Fibroblast of lung (primary cell): Measurements from ENCODE around the gene MSTN. TPM values are rescaled to one million over a fixed set of nuclear protein-coding genes. Genes with fewer than 3 reads are reported as not detected.

Experiments
- DNase-seq, 2 donors: peaks; one replicate each; pipeline versions ENCODE4 v3.0.0 to v3.0.0-alpha.2; 2010; ENCODE audit warnings: low read depth in 2 of 2
- H2AFZ ChIP-seq: 2 replicates; pipeline ENCODE4 v1.5.1; 2012; ENCODE audit warnings: low read length, control low read depth, inconsistent platforms
- H3K27ac ChIP-seq: 2 replicates; pipeline ENCODE4 v1.5.1; 2011; ENCODE audit warnings: low read length, control low read depth; ENCODE audit not compliant: insufficient read depth
- H3K27me3 ChIP-seq: 2 replicates; pipeline ENCODE4 v1.5.1; 2011; ENCODE audit warnings: mild to moderate bottlenecking, low read length; ENCODE audit not compliant: control insufficient read depth, insufficient read depth
- H3K36me3 ChIP-seq: 2 replicates; pipeline ENCODE4 v1.5.1; 2011; ENCODE audit warnings: low read length; ENCODE audit not compliant: control insufficient read depth, insufficient read depth
- H3K4me1 ChIP-seq: 2 replicates; pipeline ENCODE4 v1.5.1; 2011; ENCODE audit warnings: low read length; ENCODE audit not compliant: control insufficient read depth, insufficient read depth; ENCODE audit errors: extremely low read depth
- H3K4me2 ChIP-seq: 2 replicates; pipeline ENCODE4 v1.5.1; 2011; ENCODE audit warnings: low read length, control low read depth; ENCODE audit not compliant: insufficient read depth; ENCODE audit errors: extremely low read depth
- H3K4me3 ChIP-seq, 4 experiments: fragments of 200-600 bp in 1 of 4; sonication (generic) in 1 of 4; replicated peaks in 1 of 4; 2 replicates each; pipeline ENCODE4 v1.5.1; 2011 to 2016; ENCODE audit warnings: low read length in 4 of 4, low read depth in 3 of 4, mild to moderate bottlenecking in 3 of 4, control low read depth in 2 of 4, inconsistent platforms in 1 of 4, mixed read lengths in 1 of 4; ENCODE audit not compliant: insufficient read depth in 1 of 4; ENCODE audit errors: control extremely low read depth in 1 of 4
- H3K79me2 ChIP-seq: 2 replicates; pipeline ENCODE4 v1.5.1; 2012; ENCODE audit warnings: mild to moderate bottlenecking, low read length, inconsistent platforms; ENCODE audit not compliant: control insufficient read depth, insufficient read depth
- H3K9ac ChIP-seq: 2 replicates; pipeline ENCODE4 v1.5.1; 2011; ENCODE audit warnings: mild to moderate bottlenecking, low read length, control low read depth; ENCODE audit not compliant: insufficient read depth
- H3K9me3 ChIP-seq: 2 replicates; pipeline ENCODE4 v1.5.1; 2012; ENCODE audit warnings: low read depth, low read length; ENCODE audit not compliant: control insufficient read depth, insufficient read depth
- H4K20me1 ChIP-seq: 2 replicates; pipeline ENCODE4 v1.5.1; 2011; ENCODE audit warnings: low read length; ENCODE audit not compliant: control insufficient read depth, insufficient read depth; ENCODE audit errors: extremely low read depth
- CTCF ChIP-seq, 2 donors: IDR thresholded peaks in 1 of 2; conservative IDR thresholded peaks in 1 of 2; 1 replicate in 1 of 2; 2 replicates in 1 of 2; pipeline ENCODE4 v1.5.1; 2011 to 2012; ENCODE audit warnings: low read length in 2 of 2, control low read depth in 1 of 2, inconsistent platforms in 1 of 2, low read depth in 1 of 2, mild to moderate bottlenecking in 1 of 2
- EZH2 ChIP-seq: IDR thresholded peaks from 2 replicates; pipeline ENCODE4 v1.5.1; 2012; ENCODE audit warnings: low read length, control low read depth, mild to moderate bottlenecking; ENCODE audit errors: missing control alignments
- polyA plus RNA-seq, 2 donors: library from polyadenylated mRNA; depleted of rRNA in 1 of 2; stranded (reverse) in 1 of 2; unstranded in 1 of 2; fragments of >200 nt; gene quantifications; 2 replicates each; pipeline ENCODE4 v1.2.1, GENCODE V29; 2011 to 2012; ENCODE audit warnings: missing spikeins in 1 of 2
- total RNA-seq: library from RNA; depleted of rRNA; stranded (reverse); fragments of >200 nt; gene quantifications from 2 replicates; pipeline ENCODE4 v1.2.1, GENCODE V29; 2014

The MSTN gene
- total and polyA plus RNA-seq, 2 donors (not counting 1 experiment from before 2014, with no cell fraction given): 3.1 to 19.6 TPM

- Histone ChIP-seq H3K36me3 (no peaks in the 10 kb centered on the region), H3K27me3 (no peaks in the 10 kb centered on the region), H4K20me1 (no peaks in the 10 kb centered on the region), H3K9ac (no peak overlapping the region), H3K4me2 (no peak overlapping the region), H3K4me3 (no peak overlapping the region), H3K9me3 (no peaks in the 10 kb centered on the region), H3K27ac (no peak overlapping the region), H2AFZ (no peak overlapping the region), H3K4me1 (no peaks in the 10 kb centered on the region), H3K79me2 (no peaks in the 10 kb centered on the region)
- DNase-seq: no peak
- no peak for TF ChIP-seq EZH2
- TF ChIP-seq CTCF (conservative IDR thresholded peaks at IDR 0.05 in 1 of 2, IDR thresholded peaks at IDR 0.05 in 1 of 2; ENCODE audit: low read depth in 1 of 2, low read length in 2 of 2): no peak
These were observed 9.1 kb downstream of the MSTN start for GRCh38 chr2:190053426-190053825.

GRCh38 chr2:190052307-190052706 lies 10.2 kb downstream of the MSTN start:
- Histone ChIP-seq H3K4me1 (no peaks in the 10 kb centered on the region), H3K4me3 (no peak overlapping the region), H3K27ac (no peak overlapping the region), H3K4me2 (no peak overlapping the region), H3K27me3 (no peaks in the 10 kb centered on the region), H3K9ac (no peak overlapping the region), H3K9me3 (no peaks in the 10 kb centered on the region), H4K20me1 (no peaks in the 10 kb centered on the region), H3K36me3 (no peaks in the 10 kb centered on the region), H3K79me2 (no peaks in the 10 kb centered on the region), H2AFZ (no peak overlapping the region)
- DNase-seq: peak in 1 of 2 donors; percentile 10
- no peak for TF ChIP-seq EZH2

- Histone ChIP-seq H2AFZ (no peak overlapping the region), H4K20me1 (no peaks in the 10 kb centered on the region), H3K4me3 (no peak overlapping the region), H3K4me2 (no peak overlapping the region), H3K9ac (no peak overlapping the region), H3K4me1 (no peaks in the 10 kb centered on the region), H3K27ac (no peak overlapping the region), H3K9me3 (no peaks in the 10 kb centered on the region), H3K36me3 (no peaks in the 10 kb centered on the region), H3K79me2 (no peaks in the 10 kb centered on the region), H3K27me3 (no peaks in the 10 kb centered on the region)
- TF ChIP-seq CTCF (conservative IDR thresholded peaks at IDR 0.05 in 1 of 2, IDR thresholded peaks at IDR 0.05 in 1 of 2; ENCODE audit: low read depth in 1 of 2, low read length in 2 of 2) (no peak), EZH2 (no peak)
- no peak for DNase-seq
These were observed 11.3 kb downstream of the MSTN start for GRCh38 chr2:190051223-190051622.
